ENCODE measurements around the gene ARL3. TPM values are rescaled to one million over a fixed set of nuclear protein-coding genes. Genes with fewer than 3 reads are reported as not detected.

ARL3 gene
- total RNA-seq, 4 donors from 2014 or later: 3.4 to 6.0 (median 3.8) TPM

- DNase-seq (ENCODE audit: low spot score in 2 of 2): no peak
- no peak for TF ChIP-seq EP300 (IDR thresholded peaks at IDR 0.05)
- no peak for TF ChIP-seq POLR2A (IDR thresholded peaks at IDR 0.05)
- no peak for TF ChIP-seq POLR2AphosphoS5 (IDR thresholded peaks at IDR 0.05)
- no peak for TF ChIP-seq CTCF (IDR thresholded peaks at IDR 0.05)
- peaks cover 19% of the 10 kb centered on the region for H3K4me1 ChIP-seq
- H3K4me3 ChIP-seq: no peak overlapping the region
- 73% methylated on average over 7 of the region's 9 CpGs for whole genome bisulfite sequencing
- no peaks in the 10 kb centered on the region for H3K9me3 ChIP-seq
- H3K36me3 ChIP-seq: no peaks in the 10 kb centered on the region
- no peak overlapping the region for H3K27ac ChIP-seq
- H3K27me3 ChIP-seq: no peaks in the 10 kb centered on the region
Measured at GRCh38 chr10:102665904-102666509, 48.2 kb downstream of the ARL3 start.

DNA sequence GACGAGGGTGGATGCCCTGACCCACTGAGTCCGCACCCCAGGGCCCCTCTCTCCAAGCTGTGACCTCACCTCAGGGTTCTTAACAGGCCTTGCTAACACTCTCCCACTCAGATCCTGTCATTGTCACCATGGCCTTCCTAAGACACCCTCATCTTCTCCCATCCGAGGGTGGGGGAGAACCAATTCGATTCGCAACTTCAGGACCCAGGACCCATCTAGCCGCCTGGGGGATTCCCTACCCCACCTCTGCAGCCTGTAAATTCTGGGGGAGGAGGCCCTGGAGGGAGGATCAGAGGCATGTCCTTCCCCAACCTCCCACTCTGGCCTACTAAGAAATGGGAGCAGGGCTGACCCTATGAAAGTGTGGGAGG, 52.6 kb downstream of the ARL3 start:
- no peak for DNase-seq (ENCODE audit: low spot score in 2 of 2)
- Histone ChIP-seq H3K27ac (peak overlapping the region; percentile 0), H3K9me3 (no peaks in the 10 kb centered on the region), H3K4me1 (peaks cover 30% of the 10 kb centered on the region), H3K4me3 (no peak overlapping the region), H3K27me3 (no peaks in the 10 kb centered on the region), H3K36me3 (peaks cover 21% of the 10 kb centered on the region)
- TF ChIP-seq CTCF (IDR thresholded peaks at IDR 0.05): no peak
- no peak for TF ChIP-seq EP300 (IDR thresholded peaks at IDR 0.05)
- TF ChIP-seq POLR2AphosphoS5 (IDR thresholded peaks at IDR 0.05): no peak
- TF ChIP-seq POLR2A (IDR thresholded peaks at IDR 0.05): no peak
- WGBS: 85% methylated on average over 4 of the region's 6 CpGs

DNA sequence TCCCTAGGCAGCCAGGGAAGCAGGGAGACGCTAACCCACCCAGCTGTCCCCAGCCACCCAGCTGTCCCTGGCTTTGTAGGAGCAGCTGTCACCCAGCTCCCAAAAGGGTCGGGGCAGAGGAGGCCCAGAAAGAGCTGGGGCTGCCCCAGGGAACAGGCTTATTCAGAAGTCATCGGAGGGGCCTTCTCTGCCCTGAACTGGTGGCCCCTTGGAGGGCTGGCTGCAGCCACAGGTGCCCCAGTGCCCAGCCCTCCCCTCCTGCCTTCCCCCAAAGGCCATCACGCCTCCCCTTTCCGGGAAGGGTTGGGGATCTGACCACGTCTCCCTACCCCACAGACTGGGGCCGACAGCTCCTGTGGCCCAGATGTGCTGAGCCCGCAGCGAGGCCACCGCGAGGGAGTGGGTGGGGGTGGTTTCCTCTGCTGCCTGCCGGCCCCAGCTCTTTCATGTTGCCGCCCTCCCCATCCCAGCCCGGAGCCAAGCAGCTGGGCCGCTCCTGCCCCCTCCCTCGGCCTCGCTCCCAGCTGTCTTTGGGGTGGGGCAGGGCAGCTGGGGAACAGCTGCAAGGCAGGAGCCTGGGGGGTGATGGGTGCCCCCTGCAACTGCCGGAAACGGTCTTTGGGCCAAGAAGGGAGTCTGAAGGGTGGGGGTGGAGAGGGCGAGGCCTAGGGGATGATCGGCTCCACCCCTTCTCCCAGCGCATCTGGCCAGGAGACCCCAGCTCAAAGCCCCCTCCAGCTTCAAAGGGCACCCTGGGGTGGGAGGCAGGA, 53.1 kb downstream of the ARL3 start:
- Histone ChIP-seq H3K27ac (peak overlapping the region; percentile 0), H3K4me1 (peaks cover 30% of the 10 kb centered on the region), H3K4me3 (peak overlapping the region; percentile 18), H3K9me3 (no peaks in the 10 kb centered on the region), H3K27me3 (no peaks in the 10 kb centered on the region), H3K36me3 (peaks cover 26% of the 10 kb centered on the region)
- no peak for TF ChIP-seq CTCF (IDR thresholded peaks at IDR 0.05)
- no peak for TF ChIP-seq EP300 (IDR thresholded peaks at IDR 0.05)
- no CpG with 5 or more reads among the region's 22 CpGs for whole genome bisulfite sequencing
- DNase-seq (ENCODE audit: low spot score in 2 of 2): no peak

DNA sequence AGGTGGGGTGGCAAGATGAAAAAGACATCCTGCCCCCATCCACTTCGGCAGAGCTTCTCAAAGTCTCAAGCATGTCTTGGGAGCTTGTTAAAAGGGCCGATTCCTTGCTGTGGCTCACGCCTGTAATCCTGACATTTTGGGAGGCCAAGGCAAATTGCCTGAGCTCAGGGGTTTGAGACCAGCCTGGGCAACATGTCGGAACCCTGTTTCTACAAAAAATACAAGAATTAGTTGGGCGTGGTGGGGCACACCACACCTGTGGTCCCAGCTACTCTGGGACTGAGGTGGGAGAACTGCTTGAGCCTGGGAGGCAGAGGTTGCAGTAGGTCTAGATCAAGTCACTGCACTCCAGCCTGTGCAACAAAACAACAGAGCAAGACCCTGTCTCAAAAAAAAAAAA, 55.4 kb downstream of the ARL3 start:
- DNase-seq (ENCODE audit: low spot score in 2 of 2): no peak
- H3K9me3 ChIP-seq: no peaks in the 10 kb centered on the region
- H3K27me3 ChIP-seq: no peaks in the 10 kb centered on the region
- 74% methylated on average over 5 of the region's 5 CpGs for WGBS
- no peak overlapping the region for H3K4me3 ChIP-seq
- H3K4me1 ChIP-seq: peaks cover 32% of the 10 kb centered on the region
- no peak for TF ChIP-seq EP300 (IDR thresholded peaks at IDR 0.05)
- TF ChIP-seq POLR2A (IDR thresholded peaks at IDR 0.05): no peak
- TF ChIP-seq POLR2AphosphoS5 (IDR thresholded peaks at IDR 0.05): no peak
- TF ChIP-seq CTCF (IDR thresholded peaks at IDR 0.05): no peak
- H3K27ac ChIP-seq: peak overlapping the region; percentile 58
- H3K36me3 ChIP-seq: peaks cover 48% of the 10 kb centered on the region

GRCh38 chr10:102657984-102658724, 56.0 kb downstream of the ARL3 start:
- Histone ChIP-seq H3K4me3 (no peak overlapping the region), H3K9me3 (no peaks in the 10 kb centered on the region), H3K27ac (peak overlapping the region; percentile 58), H3K36me3 (peaks cover 51% of the 10 kb centered on the region), H3K27me3 (no peaks in the 10 kb centered on the region), H3K4me1 (peaks cover 33% of the 10 kb centered on the region)
- 32% methylated on average over 13 of the region's 13 CpGs for WGBS
- no peak for TF ChIP-seq POLR2A (IDR thresholded peaks at IDR 0.05)
- no peak for TF ChIP-seq CTCF (IDR thresholded peaks at IDR 0.05)
- TF ChIP-seq EP300 (IDR thresholded peaks at IDR 0.05): no peak
- TF ChIP-seq POLR2AphosphoS5 (IDR thresholded peaks at IDR 0.05): no peak
- no peak for DNase-seq (ENCODE audit: low spot score in 2 of 2)

Data from suprapubic skin (tissue), 4 donors.